HG03571 (cell line): ENCODE measurements around the gene MACROD2.

ENCODE experiments used
- ATAC-seq: cut with Tn5 transposase; IDR thresholded peaks from one replicate; pipeline ENCODE4 v1.9.1; 2021; ENCODE audit not compliant: unreplicated experiment

MACROD2 gene

GRCh38 chr20:14569641-14570040, 574.3 kb downstream of the MACROD2 start:
- ATAC-seq, result no peak

GRCh38 chr20:14570811-14571210, 575.5 kb downstream of the MACROD2 start:
- no peak for ATAC-seq

GRCh38 chr20:14573676-14574075, 578.4 kb downstream of the MACROD2 start:
- no peak for ATAC-seq

GRCh38 chr20:14576196-14576877, 581.0 kb downstream of the MACROD2 start:
- ATAC-seq, result no peak

- ATAC-seq, result no peak
Measured at GRCh38 chr20:14580418-14581074, 585.2 kb downstream of the MACROD2 start.

GRCh38 chr20:14581731-14582130, 586.4 kb downstream of the MACROD2 start:
- no peak for ATAC-seq

- ATAC-seq, result no peak
Measured at GRCh38 chr20:14582855-14583254, 587.5 kb downstream of the MACROD2 start.

- no peak for ATAC-seq
Measured at GRCh38 chr20:14583413-14583812, 588.1 kb downstream of the MACROD2 start.

GRCh38 chr20:14589383-14589782, 594.1 kb downstream of the MACROD2 start:
- no peak for ATAC-seq

GRCh38 chr20:14595051-14595450, 599.7 kb downstream of the MACROD2 start:
- ATAC-seq, result no peak

- ATAC-seq, result no peak
Measured at GRCh38 chr20:14597206-14597715, 601.9 kb downstream of the MACROD2 start.

GRCh38 chr20:14599613-14600012, 604.3 kb downstream of the MACROD2 start:
- ATAC-seq, result no peak

- ATAC-seq, result no peak
Measured at GRCh38 chr20:14600527-14600926, 605.2 kb downstream of the MACROD2 start.

GRCh38 chr20:14604143-14604542, 608.8 kb downstream of the MACROD2 start:
- no peak for ATAC-seq

- ATAC-seq, result no peak
Measured at GRCh38 chr20:14609328-14610221, 614.3 kb downstream of the MACROD2 start.

- ATAC-seq, result no peak
Measured at GRCh38 chr20:14611479-14611878, 616.2 kb downstream of the MACROD2 start.

- no peak for ATAC-seq
Measured at GRCh38 chr20:14612391-14612790, 617.1 kb downstream of the MACROD2 start.

GRCh38 chr20:14616003-14616402, 620.7 kb downstream of the MACROD2 start:
- no peak for ATAC-seq

- ATAC-seq, result no peak
Measured at GRCh38 chr20:14617123-14617522, 621.8 kb downstream of the MACROD2 start.

GRCh38 chr20:14619411-14619810, 624.1 kb downstream of the MACROD2 start:
- no peak for ATAC-seq

GRCh38 chr20:14622796-14623195, 627.5 kb downstream of the MACROD2 start:
- ATAC-seq, result no peak
